SK-N-SH treated with all-trans-retinoic acid at 6 μM for 48 hours (cell line): Measurements from ENCODE around the gene CLEC11A.

Experiments
- GLIS3 ChIP-seq: fragments of 250-450 bp; sonication (Bioruptor Pico); IDR thresholded peaks from 2 replicates; pipeline ENCODE4 v1.5.0; 2020; ENCODE audit warnings: mild to moderate bottlenecking, moderate library complexity
- ZFP30 ChIP-seq: fragments of 450-650 bp; formaldehyde crosslinking; IDR thresholded peaks from 2 replicates; pipeline ENCODE4 v1.5.0; 2022; ENCODE audit warnings: mild to moderate bottlenecking, moderate library complexity

GRCh38 chr19:50728084-50728737 lies 5.0 kb downstream of the CLEC11A start:
- no peak for TF ChIP-seq ZFP30 (CRISPR knock-in tag)
- no peak for TF ChIP-seq GLIS3 (CRISPR knock-in tag)
